ENCODE data around the gene OSBPL6.

The OSBPL6 gene

DNA sequence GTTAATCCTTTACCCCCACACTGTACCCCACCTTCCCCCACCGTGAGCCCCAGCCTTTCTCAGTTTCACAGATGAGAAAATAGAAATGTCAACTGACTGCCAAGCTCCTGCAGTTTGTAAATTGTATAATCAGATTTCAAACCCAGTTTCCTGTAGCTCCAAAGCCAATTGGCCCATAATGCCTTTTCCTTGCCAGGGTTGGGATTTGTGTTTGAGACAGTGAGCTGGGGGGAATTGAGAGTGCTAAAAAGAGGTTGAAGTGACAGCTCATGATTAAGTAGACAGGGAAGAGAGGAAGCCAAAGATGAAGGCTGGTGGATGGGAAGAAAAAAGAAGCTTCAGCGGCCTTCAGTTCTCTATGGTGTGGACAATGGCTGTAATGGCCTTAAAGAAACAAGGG lies 10.7 kb downstream of the OSBPL6 start:
- DNase-seq (ENCODE audit: low read depth): no peak
- TF ChIP-seq, protein P1, sequence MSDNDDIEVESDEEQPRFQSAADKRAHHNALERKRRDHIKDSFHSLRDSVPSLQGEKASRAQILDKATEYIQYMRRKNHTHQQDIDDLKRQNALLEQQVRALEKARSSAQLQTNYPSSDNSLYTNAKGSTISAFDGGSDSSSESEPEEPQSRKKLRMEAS (IDR thresholded peaks at IDR 0.05; ENCODE audit: low read depth, low read length): no peak
- TF ChIP-seq MYC (IDR thresholded peaks at IDR 0.05; ENCODE audit: low read depth, low read length): no peak
- TF ChIP-seq CTCF (IDR thresholded peaks at IDR 0.05; ENCODE audit: low read depth, low read length): no peak
- no peak for TF ChIP-seq POLR2A (IDR thresholded peaks at IDR 0.05; ENCODE audit: extremely low read depth, insufficient read length)
- H3K4me3 ChIP-seq (ENCODE audit: low read depth, low read length): no peak overlapping the region

- TF ChIP-seq MYC (IDR thresholded peaks at IDR 0.05; ENCODE audit: low read depth, low read length) (no peak), POLR2A (IDR thresholded peaks at IDR 0.05; ENCODE audit: extremely low read depth, insufficient read length) (no peak), CTCF (IDR thresholded peaks at IDR 0.05; ENCODE audit: low read depth, low read length) (no peak)
- TF ChIP-seq, protein P1 (IDR thresholded peaks at IDR 0.05; ENCODE audit: low read depth, low read length): no peak
- no peak overlapping the region for H3K4me3 ChIP-seq (ENCODE audit: low read depth, low read length)
- no peak for DNase-seq (ENCODE audit: low read depth)
These were observed 11.7 kb downstream of the OSBPL6 start for GRCh38 chr2:178205853-178206521.

- DNase-seq (ENCODE audit: low read depth): no peak
- no peak overlapping the region for H3K4me3 ChIP-seq (ENCODE audit: low read depth, low read length)
- TF ChIP-seq, protein P1 (IDR thresholded peaks at IDR 0.05; ENCODE audit: low read depth, low read length): no peak
- TF ChIP-seq POLR2A (IDR thresholded peaks at IDR 0.05; ENCODE audit: extremely low read depth, insufficient read length): no peak
- no peak for TF ChIP-seq MYC (IDR thresholded peaks at IDR 0.05; ENCODE audit: low read depth, low read length)
- no peak for TF ChIP-seq CTCF (IDR thresholded peaks at IDR 0.05; ENCODE audit: low read depth, low read length)
These were observed 14.0 kb downstream of the OSBPL6 start for GRCh38 chr2:178208336-178208735.

GRCh38 chr2:178208817-178209216 lies 14.5 kb downstream of the OSBPL6 start:
- TF ChIP-seq CTCF (IDR thresholded peaks at IDR 0.05; ENCODE audit: low read depth, low read length): peak; percentile 11
- TF ChIP-seq MYC (IDR thresholded peaks at IDR 0.05; ENCODE audit: low read depth, low read length): no peak
- no peak for TF ChIP-seq POLR2A (IDR thresholded peaks at IDR 0.05; ENCODE audit: extremely low read depth, insufficient read length)
- TF ChIP-seq, protein P1 (IDR thresholded peaks at IDR 0.05; ENCODE audit: low read depth, low read length): no peak
- H3K4me3 ChIP-seq (ENCODE audit: low read depth, low read length): no peak overlapping the region
- DNase-seq (ENCODE audit: low read depth): no peak

DNA sequence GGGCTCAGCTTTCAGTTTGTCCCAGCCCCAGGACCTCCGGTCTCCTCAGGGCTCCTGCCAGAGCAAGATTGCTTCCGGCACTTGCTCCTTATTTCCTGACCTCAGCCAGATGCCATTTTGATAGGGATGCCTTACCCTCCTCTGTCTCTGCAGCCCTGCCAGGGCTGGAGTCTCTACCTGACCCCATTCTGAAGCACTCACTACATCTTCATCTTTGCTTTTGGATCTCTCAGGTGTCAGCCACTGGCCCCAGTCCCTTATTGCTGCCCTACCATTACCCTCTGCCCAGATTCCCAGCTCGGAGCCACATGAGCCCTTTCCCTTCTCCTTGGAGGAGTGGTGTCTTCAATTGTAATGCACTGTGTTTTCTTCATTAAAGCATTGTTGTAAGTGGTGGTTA lies 17.1 kb downstream of the OSBPL6 start:
- no peak for TF ChIP-seq POLR2A (IDR thresholded peaks at IDR 0.05; ENCODE audit: extremely low read depth, insufficient read length)
- no peak for TF ChIP-seq CTCF (IDR thresholded peaks at IDR 0.05; ENCODE audit: low read depth, low read length)
- TF ChIP-seq, protein P1 (IDR thresholded peaks at IDR 0.05; ENCODE audit: low read depth, low read length): no peak
- no peak for TF ChIP-seq MYC (IDR thresholded peaks at IDR 0.05; ENCODE audit: low read depth, low read length)
- DNase-seq (ENCODE audit: low read depth): no peak

More for the DNA sequence above, 17.1 kb downstream of the OSBPL6 start:
- H3K4me3 ChIP-seq (ENCODE audit: low read depth, low read length): no peak overlapping the region

Measured in NB4 (cell line).